NT2/D1 (cell line): Measurements from ENCODE around the gene PPFIA1.

Experiments
- SUZ12 ChIP-seq: IDR thresholded peaks from 2 replicates; pipeline ENCODE4 v1.6.1; 2011; ENCODE audit not compliant: insufficient read length, insufficient read depth; ENCODE audit errors: extremely low read depth
- YY1 ChIP-seq: IDR thresholded peaks from 2 replicates; pipeline ENCODE4 v1.6.1; 2011; ENCODE audit not compliant: insufficient read length, insufficient read depth
- ZNF274 ChIP-seq: IDR thresholded peaks from 2 replicates; pipeline ENCODE4 v1.6.1; 2011; ENCODE audit warnings: mild to moderate bottlenecking, low read depth, low read length

DNA sequence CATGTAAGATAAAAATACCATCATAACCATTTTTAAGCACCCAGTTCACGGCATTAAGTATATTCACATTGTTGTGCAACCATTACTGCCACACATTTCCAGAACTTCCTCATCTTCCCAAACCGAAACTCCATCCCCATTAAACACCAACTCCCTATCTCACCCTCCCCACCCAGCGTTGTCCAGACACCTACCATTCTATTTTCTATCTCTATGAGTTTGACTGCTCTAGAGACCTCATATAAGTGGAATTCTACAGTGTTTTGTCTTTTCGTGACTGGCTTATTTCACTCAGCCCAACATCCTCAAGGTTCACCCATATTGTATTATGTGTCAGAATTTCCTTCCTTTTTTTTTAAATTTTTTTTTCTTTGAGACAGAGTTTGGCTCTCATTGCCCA is 45.2 kb downstream of the PPFIA1 start:
- no peak for TF ChIP-seq YY1
- no peak for TF ChIP-seq SUZ12
- TF ChIP-seq ZNF274, result no peak
